Tibial nerve (tissue), 4 donors: ENCODE results near the gene C14orf119.

Source experiments
- CTCF ChIP-seq, 5 experiments: fragments of 200-600 bp in 3 of 5; fragments of 450-650 bp in 2 of 5; sonication (generic) in 3 of 5; IDR thresholded peaks; one replicate each; pipeline ENCODE4 v1.5.1; 2016 to 2019; ENCODE audit warnings: antibody characterized with exemption in 5 of 5, mild to moderate bottlenecking in 3 of 5, moderate library complexity in 2 of 5
- EP300 ChIP-seq, 2 donors: sonication (generic); formaldehyde crosslinking; IDR thresholded peaks; one replicate each; pipeline ENCODE4 v1.6.1; 2017; ENCODE audit warnings: antibody characterized with exemption in 2 of 2, mild to moderate bottlenecking in 1 of 2
- POLR2A ChIP-seq, 2 donors: fragments of 450-650 bp; IDR thresholded peaks; one replicate each; pipeline ENCODE4 v1.6.1; 2017; ENCODE audit warnings: antibody characterized with exemption in 2 of 2, mild to moderate bottlenecking in 2 of 2, moderate library complexity in 2 of 2

GRCh38 chr14:23140371-23140770, 45.1 kb downstream of the C14orf119 start:
- no peak for TF ChIP-seq POLR2A (IDR thresholded peaks at IDR 0.05)
- no peak for TF ChIP-seq CTCF (IDR thresholded peaks at IDR 0.05)
- TF ChIP-seq EP300 (IDR thresholded peaks at IDR 0.05): no peak
